ENCODE results near the gene SOX8.
A peak's percentile ranks its signal among the peaks of the same experiment; 100 is the strongest.

SOX8 gene

GRCh38 chr16:986411-986810, 4.8 kb downstream of the SOX8 start:
- no peak for DNase-seq (ENCODE audit: low read depth in 2 of 2, low spot score in 1 of 2)

GRCh38 chr16:986925-987582, 5.5 kb downstream of the SOX8 start:
- no peak for DNase-seq (ENCODE audit: low read depth in 2 of 2, low spot score in 1 of 2)

- no peak for DNase-seq (ENCODE audit: low read depth in 2 of 2, low spot score in 1 of 2)
Measured at GRCh38 chr16:987906-988305, 6.3 kb downstream of the SOX8 start.

GRCh38 chr16:988471-989353, 7.1 kb downstream of the SOX8 start:
- DNase-seq (ENCODE audit: low read depth in 2 of 2, low spot score in 1 of 2) = no peak

- DNase-seq (ENCODE audit: low read depth in 2 of 2, low spot score in 1 of 2) = no peak
Measured at GRCh38 chr16:989354-989814, 7.8 kb downstream of the SOX8 start.

- no peak for DNase-seq (ENCODE audit: low read depth in 2 of 2, low spot score in 1 of 2)
Measured at GRCh38 chr16:990516-991291, 9.1 kb downstream of the SOX8 start.

- no peak for DNase-seq (ENCODE audit: low read depth in 2 of 2, low spot score in 1 of 2)
Measured at GRCh38 chr16:991345-991744, 9.8 kb downstream of the SOX8 start.

GRCh38 chr16:991773-992172, 10.2 kb downstream of the SOX8 start:
- DNase-seq (ENCODE audit: low read depth in 2 of 2, low spot score in 1 of 2) = no peak

- DNase-seq (ENCODE audit: low read depth in 2 of 2, low spot score in 1 of 2) = no peak
Measured at GRCh38 chr16:993731-994130, 12.2 kb downstream of the SOX8 start.

GRCh38 chr16:995087-995486, 13.5 kb downstream of the SOX8 start:
- no peak for DNase-seq (ENCODE audit: low read depth in 2 of 2, low spot score in 1 of 2)

GRCh38 chr16:995783-996182, 14.2 kb downstream of the SOX8 start:
- DNase-seq (ENCODE audit: low read depth in 2 of 2, low spot score in 1 of 2) = no peak

GRCh38 chr16:996681-997080, 15.1 kb downstream of the SOX8 start:
- no peak for DNase-seq (ENCODE audit: low read depth in 2 of 2, low spot score in 1 of 2)

- DNase-seq (ENCODE audit: low read depth in 2 of 2, low spot score in 1 of 2) = peak in 1 of 2 donors; percentile 35
Measured at GRCh38 chr16:997440-998051, 16.0 kb downstream of the SOX8 start.

GRCh38 chr16:998211-998610, 16.6 kb downstream of the SOX8 start:
- no peak for DNase-seq (ENCODE audit: low read depth in 2 of 2, low spot score in 1 of 2)

GRCh38 chr16:998615-999014, 17.0 kb downstream of the SOX8 start:
- no peak for DNase-seq (ENCODE audit: low read depth in 2 of 2, low spot score in 1 of 2)

GRCh38 chr16:999677-1000076, 18.1 kb downstream of the SOX8 start:
- no peak for DNase-seq (ENCODE audit: low read depth in 2 of 2, low spot score in 1 of 2)

GRCh38 chr16:1000608-1001007, 19.0 kb downstream of the SOX8 start:
- DNase-seq (ENCODE audit: low read depth in 2 of 2, low spot score in 1 of 2) = no peak

GRCh38 chr16:1001096-1001495, 19.5 kb downstream of the SOX8 start:
- DNase-seq (ENCODE audit: low read depth in 2 of 2, low spot score in 1 of 2) = no peak

GRCh38 chr16:1002399-1003166, 21.0 kb downstream of the SOX8 start:
- peak; percentile 53 to 55 for DNase-seq (ENCODE audit: low read depth in 2 of 2, low spot score in 1 of 2)

All from stimulated activated CD8-positive, alpha-beta memory T cell treated with anti-CD3 and anti-CD28 coated beads, Interleukin-4, amount 100 ng/mL, for 1 hour (primary cell).